ENCODE results near the gene ATRNL1.
"Not testable (repeated sequence)": the region's sequence is repeated elsewhere in the genome, so short reads cannot be mapped to it uniquely, and the experiment has no call there.

Gene ATRNL1

GRCh38 chr10:115091161-115091560 is 2.0 kb upstream of the ATRNL1 start:
- no peak for DNase-seq (ENCODE audit: low read depth)

- DNase-seq (ENCODE audit: low read depth): no peak
Measured at GRCh38 chr10:115092258-115092554, 959 bp upstream of the ATRNL1 start.

GRCh38 chr10:115092555-115093285 is 445 bp upstream of the ATRNL1 start:
- no peak for DNase-seq (ENCODE audit: low read depth)

- no peak for DNase-seq (ENCODE audit: low read depth)
Measured at GRCh38 chr10:115093776-115094408, 727 bp downstream of the ATRNL1 start.

- no peak for DNase-seq (ENCODE audit: low read depth)
Measured at GRCh38 chr10:115094416-115095140, 1.4 kb downstream of the ATRNL1 start.

- no peak for DNase-seq (ENCODE audit: low read depth)
Measured at GRCh38 chr10:115095758-115096157, 2.6 kb downstream of the ATRNL1 start.

GRCh38 chr10:115103700-115104099 is 10.5 kb downstream of the ATRNL1 start:
- no peak for DNase-seq (ENCODE audit: low read depth)

GRCh38 chr10:115105411-115105810 is 12.2 kb downstream of the ATRNL1 start:
- DNase-seq (ENCODE audit: low read depth): not testable (repeated sequence)

- no peak for DNase-seq (ENCODE audit: low read depth)
Measured at GRCh38 chr10:115107830-115108229, 14.7 kb downstream of the ATRNL1 start.

GRCh38 chr10:115117301-115117700 is 24.1 kb downstream of the ATRNL1 start:
- no peak for DNase-seq (ENCODE audit: low read depth)

GRCh38 chr10:115118346-115118745 is 25.2 kb downstream of the ATRNL1 start:
- DNase-seq (ENCODE audit: low read depth): no peak

- no peak for DNase-seq (ENCODE audit: low read depth)
Measured at GRCh38 chr10:115125505-115125904, 32.3 kb downstream of the ATRNL1 start.

- DNase-seq (ENCODE audit: low read depth): no peak
Measured at GRCh38 chr10:115129752-115130151, 36.6 kb downstream of the ATRNL1 start.

- no peak for DNase-seq (ENCODE audit: low read depth)
Measured at GRCh38 chr10:115136616-115137015, 43.5 kb downstream of the ATRNL1 start.

- DNase-seq (ENCODE audit: low read depth): no peak
Measured at GRCh38 chr10:115141254-115141653, 48.1 kb downstream of the ATRNL1 start.

- DNase-seq (ENCODE audit: low read depth): no peak
Measured at GRCh38 chr10:115157357-115157756, 64.2 kb downstream of the ATRNL1 start.

- no peak for DNase-seq (ENCODE audit: low read depth)
Measured at GRCh38 chr10:115163129-115163528, 70.0 kb downstream of the ATRNL1 start.

- DNase-seq (ENCODE audit: low read depth): no peak
Measured at GRCh38 chr10:115164220-115164619, 71.1 kb downstream of the ATRNL1 start.

GRCh38 chr10:115167751-115168150 is 74.6 kb downstream of the ATRNL1 start:
- no peak for DNase-seq (ENCODE audit: low read depth)

- no peak for DNase-seq (ENCODE audit: low read depth)
Measured at GRCh38 chr10:115171392-115171960, 78.3 kb downstream of the ATRNL1 start.

- no peak for DNase-seq (ENCODE audit: low read depth)
Measured at GRCh38 chr10:115173915-115174443, 80.8 kb downstream of the ATRNL1 start.

GRCh38 chr10:115207276-115207675 is 114.1 kb downstream of the ATRNL1 start:
- DNase-seq (ENCODE audit: low read depth): not testable (repeated sequence)

- DNase-seq (ENCODE audit: low read depth): no peak
Measured at GRCh38 chr10:115209133-115209532, 116.0 kb downstream of the ATRNL1 start.
